Panc1 (cell line): ENCODE measurements around the gene FIGNL2. TPM values are rescaled to one million over a fixed set of nuclear protein-coding genes. Genes with fewer than 3 reads are reported as not detected.

ENCODE experiments used
- ATAC-seq: fragments of 200-7000 bp; cut with Tn5 transposase; 2 replicates; pipeline ENCODE4 v1.9.1; 2020; ENCODE audit warnings: mild to moderate bottlenecking, moderate library complexity
- BruUV-seq: library from RNA; stranded (reverse); fragments of 400-500 nt; replicated peaks from 2 replicates; lab custom pipeline; 2021; lab: Mats Ljungman, UMichigan
- CTCF ChIA-PET: fragments of 300-600 bp; sonication (Branson Sonifier 250); formaldehyde crosslinking; loops from one replicate; lab custom pipeline; 2022; ENCODE audit warnings: antibody characterized with exemption; lab: Charles Lee
- POLR2A ChIA-PET: fragments of 300-600 bp; sonication (Branson Sonifier 250); formaldehyde crosslinking; loops from one replicate; lab custom pipeline; 2022; ENCODE audit warnings: antibody characterized with exemption; lab: Charles Lee
- DNase-seq: peaks from one replicate; pipeline ENCODE4 v3.0.0-alpha.2; 2010; ENCODE audit warnings: low read depth, low spot score
- H3K27ac ChIP-seq: 2 replicates; pipeline ENCODE4 v1.5.1; 2011; ENCODE audit warnings: mild to moderate bottlenecking, low read length, inconsistent platforms
- H3K27me3 ChIP-seq: fragments of 200-500 bp; sonication (Bioruptor generic); 2 replicates; pipeline ENCODE4 v1.6.0; 2014; ENCODE audit warnings: low read length, inconsistent platforms; ENCODE audit not compliant: control insufficient read depth, insufficient read depth
- H3K36me3 ChIP-seq: fragments of 200-500 bp; sonication (Bioruptor generic); 2 replicates; pipeline ENCODE4 v1.5.1; 2014; ENCODE audit warnings: inconsistent platforms, mild to moderate bottlenecking, low read length, moderate library complexity; ENCODE audit not compliant: control insufficient read depth, insufficient read depth
- H3K4me1 ChIP-seq: 2 replicates; pipeline ENCODE4 v1.5.1; 2011; ENCODE audit warnings: inconsistent platforms, mild to moderate bottlenecking, low read length, moderate library complexity; ENCODE audit not compliant: control insufficient read depth, insufficient read depth
- H3K4me3 ChIP-seq, 2 experiments: 2 replicates each; pipeline ENCODE4 v1.5.1; 2011 to 2012; ENCODE audit warnings: low read depth in 2 of 2, low read length in 2 of 2, mild to moderate bottlenecking in 2 of 2, inconsistent platforms in 1 of 2, moderate library complexity in 1 of 2
- H3K9me3 ChIP-seq: fragments of 200-500 bp; sonication (Bioruptor generic); 2 replicates; pipeline ENCODE4 v1.5.1; 2014; ENCODE audit warnings: low read depth, mild to moderate bottlenecking, inconsistent platforms, low read length, moderate library complexity; ENCODE audit not compliant: control insufficient read depth, insufficient read depth
- POLR2AphosphoS5 ChIP-seq: IDR thresholded peaks from 2 replicates; pipeline ENCODE4 v1.6.1; 2012; ENCODE audit warnings: mild to moderate bottlenecking, low read depth, low read length, moderate library complexity
- SIN3A ChIP-seq: IDR thresholded peaks from 2 replicates; pipeline ENCODE4 v1.6.1; 2012; ENCODE audit warnings: low read depth, mild to moderate bottlenecking, low read length, moderate library complexity, borderline replicate concordance; ENCODE audit not compliant: insufficient read depth
- TCF7L2 ChIP-seq: IDR thresholded peaks from 2 replicates; pipeline ENCODE4 v1.6.1; 2011; ENCODE audit warnings: mild to moderate bottlenecking, low read depth, low read length, inconsistent platforms
- in situ Hi-C: cut with HindIII; loops from 2 replicates; pipeline ENCODE4 v1.10.0; 2016; ENCODE audit warnings: low sequenced_read_pairs, low pct_unique_long_range_greater_than_20kb
- intact Hi-C: fragments of 100-400 bp; cut with micrococcal nuclease; formaldehyde crosslinking; loops from one replicate; pipeline ENCODE4 v1.10.0; 2022; ENCODE audit not compliant: unreplicated experiment
- total RNA-seq: library from RNA; stranded (reverse); gene quantifications from one replicate; pipeline ENCODE4 v1.2.1, GENCODE V29; 2021; ENCODE audit not compliant: unreplicated experiment
- TF ChIP-seq, protein P1 (sequence below): fragments of 450-650 bp; IDR thresholded peaks from 2 replicates; pipeline ENCODE4 v1.5.1; 2017; ENCODE audit warnings: mild to moderate bottlenecking
- TF ChIP-seq, protein P2 (sequence below), 2 experiments: IDR thresholded peaks; 2 replicates each; pipeline ENCODE4 v1.6.1; 2011 to 2012; ENCODE audit warnings: low read depth in 2 of 2, control low read depth in 1 of 2, low read length in 1 of 2, mild to moderate bottlenecking in 1 of 2, moderate library complexity in 1 of 2; ENCODE audit not compliant: insufficient read depth in 1 of 2

FIGNL2 gene
- total RNA-seq, 1 experiment from 2014 or later = 0.23 TPM

- ATAC-seq = no peak
Observed at GRCh38 chr12:51797301-51797700, 51.2 kb downstream of the FIGNL2 start.

GRCh38 chr12:51793201-51793600 lies 55.3 kb downstream of the FIGNL2 start:
- no peaks in the 10 kb centered on the region for H3K36me3 ChIP-seq
- no peaks in the 10 kb centered on the region for H3K9me3 ChIP-seq
- no peaks in the 10 kb centered on the region for H3K27me3 ChIP-seq
- no peak overlapping the region for H3K27ac ChIP-seq
- in situ Hi-C loops (no loop called here), intact Hi-C loops (no loop called here)
- H3K4me3 ChIP-seq = no peak overlapping the region
- no TSS peak for BruUV-seq
- no peaks in the 10 kb centered on the region for H3K4me1 ChIP-seq
- POLR2A ChIA-PET = interaction anchor here (0.5 kb wide), 1 partner anchor 237 kb away, joined by 5 read pairs; no protein-coding TSS in a partner anchor
- TF ChIP-seq POLR2AphosphoS5 (no peak), SIN3A (no peak), TCF7L2 (no peak)
- TF ChIP-seq, protein P1, sequence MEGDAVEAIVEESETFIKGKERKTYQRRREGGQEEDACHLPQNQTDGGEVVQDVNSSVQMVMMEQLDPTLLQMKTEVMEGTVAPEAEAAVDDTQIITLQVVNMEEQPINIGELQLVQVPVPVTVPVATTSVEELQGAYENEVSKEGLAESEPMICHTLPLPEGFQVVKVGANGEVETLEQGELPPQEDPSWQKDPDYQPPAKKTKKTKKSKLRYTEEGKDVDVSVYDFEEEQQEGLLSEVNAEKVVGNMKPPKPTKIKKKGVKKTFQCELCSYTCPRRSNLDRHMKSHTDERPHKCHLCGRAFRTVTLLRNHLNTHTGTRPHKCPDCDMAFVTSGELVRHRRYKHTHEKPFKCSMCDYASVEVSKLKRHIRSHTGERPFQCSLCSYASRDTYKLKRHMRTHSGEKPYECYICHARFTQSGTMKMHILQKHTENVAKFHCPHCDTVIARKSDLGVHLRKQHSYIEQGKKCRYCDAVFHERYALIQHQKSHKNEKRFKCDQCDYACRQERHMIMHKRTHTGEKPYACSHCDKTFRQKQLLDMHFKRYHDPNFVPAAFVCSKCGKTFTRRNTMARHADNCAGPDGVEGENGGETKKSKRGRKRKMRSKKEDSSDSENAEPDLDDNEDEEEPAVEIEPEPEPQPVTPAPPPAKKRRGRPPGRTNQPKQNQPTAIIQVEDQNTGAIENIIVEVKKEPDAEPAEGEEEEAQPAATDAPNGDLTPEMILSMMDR = no peak
- TF ChIP-seq, protein P2, sequence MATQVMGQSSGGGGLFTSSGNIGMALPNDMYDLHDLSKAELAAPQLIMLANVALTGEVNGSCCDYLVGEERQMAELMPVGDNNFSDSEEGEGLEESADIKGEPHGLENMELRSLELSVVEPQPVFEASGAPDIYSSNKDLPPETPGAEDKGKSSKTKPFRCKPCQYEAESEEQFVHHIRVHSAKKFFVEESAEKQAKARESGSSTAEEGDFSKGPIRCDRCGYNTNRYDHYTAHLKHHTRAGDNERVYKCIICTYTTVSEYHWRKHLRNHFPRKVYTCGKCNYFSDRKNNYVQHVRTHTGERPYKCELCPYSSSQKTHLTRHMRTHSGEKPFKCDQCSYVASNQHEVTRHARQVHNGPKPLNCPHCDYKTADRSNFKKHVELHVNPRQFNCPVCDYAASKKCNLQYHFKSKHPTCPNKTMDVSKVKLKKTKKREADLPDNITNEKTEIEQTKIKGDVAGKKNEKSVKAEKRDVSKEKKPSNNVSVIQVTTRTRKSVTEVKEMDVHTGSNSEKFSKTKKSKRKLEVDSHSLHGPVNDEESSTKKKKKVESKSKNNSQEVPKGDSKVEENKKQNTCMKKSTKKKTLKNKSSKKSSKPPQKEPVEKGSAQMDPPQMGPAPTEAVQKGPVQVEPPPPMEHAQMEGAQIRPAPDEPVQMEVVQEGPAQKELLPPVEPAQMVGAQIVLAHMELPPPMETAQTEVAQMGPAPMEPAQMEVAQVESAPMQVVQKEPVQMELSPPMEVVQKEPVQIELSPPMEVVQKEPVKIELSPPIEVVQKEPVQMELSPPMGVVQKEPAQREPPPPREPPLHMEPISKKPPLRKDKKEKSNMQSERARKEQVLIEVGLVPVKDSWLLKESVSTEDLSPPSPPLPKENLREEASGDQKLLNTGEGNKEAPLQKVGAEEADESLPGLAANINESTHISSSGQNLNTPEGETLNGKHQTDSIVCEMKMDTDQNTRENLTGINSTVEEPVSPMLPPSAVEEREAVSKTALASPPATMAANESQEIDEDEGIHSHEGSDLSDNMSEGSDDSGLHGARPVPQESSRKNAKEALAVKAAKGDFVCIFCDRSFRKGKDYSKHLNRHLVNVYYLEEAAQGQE (IDR thresholded peaks at IDR 0.05; ENCODE audit: insufficient read depth in 1 of 2, low read depth in 2 of 2, low read length in 1 of 2) = no peak
- CTCF ChIA-PET = no interaction called here
- ATAC-seq = no peak
- DNase-seq = no peak

More at GRCh38 chr12:51797301-51797700, 51.2 kb downstream of the FIGNL2 start:
- Histone ChIP-seq H3K4me1 (no peaks in the 10 kb centered on the region), H3K36me3 (no peaks in the 10 kb centered on the region), H3K27ac (no peak overlapping the region), H3K4me3 (no peak overlapping the region), H3K9me3 (no peaks in the 10 kb centered on the region), H3K27me3 (no peaks in the 10 kb centered on the region)
- CTCF ChIA-PET = no interaction called here
- no TSS peak for BruUV-seq
- in situ Hi-C loops = no loop called here
- POLR2A ChIA-PET = no interaction called here
- TF ChIP-seq, protein P2 (IDR thresholded peaks at IDR 0.05; ENCODE audit: insufficient read depth in 1 of 2, low read depth in 2 of 2, low read length in 1 of 2) = no peak
- TF ChIP-seq, protein P1 = no peak
- TF ChIP-seq SIN3A (no peak), TCF7L2 (no peak), POLR2AphosphoS5 (no peak)
- no peak for DNase-seq
- intact Hi-C loops = no loop called here
